ENCODE measurements around the gene PLCL1.

The PLCL1 gene

DNA sequence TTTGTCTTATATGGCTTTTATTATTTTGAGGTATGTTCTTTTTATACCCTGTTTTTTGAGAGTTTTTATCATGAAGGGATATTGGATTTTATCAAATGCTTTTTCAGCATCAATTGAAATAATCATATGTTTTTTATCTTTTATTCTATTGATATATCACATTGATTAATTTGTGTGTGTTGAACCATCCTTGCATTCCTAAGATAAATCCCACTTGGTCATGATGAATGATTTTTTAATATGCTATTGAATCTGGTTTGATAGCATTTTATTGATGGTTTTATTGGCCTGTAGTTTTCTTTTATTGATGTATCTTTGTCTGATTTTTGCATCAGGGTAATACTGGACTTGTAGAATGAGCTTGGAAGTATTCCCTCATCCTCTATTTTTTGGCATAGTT lies 160.3 kb downstream of the PLCL1 start:
- no peak for DNase-seq

DNA sequence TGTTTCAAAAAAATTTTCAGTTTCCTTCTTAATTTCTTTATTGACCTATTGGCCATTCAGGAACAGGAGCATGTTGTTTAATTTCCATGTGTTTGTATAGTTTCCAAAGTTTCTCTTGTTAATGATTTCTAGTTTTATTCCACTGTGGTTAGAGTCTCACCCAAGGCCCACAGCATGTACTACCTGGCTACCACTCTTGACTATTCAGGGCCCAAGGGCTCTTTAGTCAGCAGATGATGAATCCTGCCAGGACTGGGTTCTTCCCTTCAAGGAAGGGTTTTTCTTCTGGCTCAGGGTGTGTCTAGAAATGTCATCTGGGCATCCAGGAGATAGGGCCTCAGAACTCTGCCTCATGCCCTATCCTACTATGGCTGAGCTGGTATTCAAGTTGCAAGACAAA lies 161.4 kb downstream of the PLCL1 start:
- DNase-seq, result no peak

DNA sequence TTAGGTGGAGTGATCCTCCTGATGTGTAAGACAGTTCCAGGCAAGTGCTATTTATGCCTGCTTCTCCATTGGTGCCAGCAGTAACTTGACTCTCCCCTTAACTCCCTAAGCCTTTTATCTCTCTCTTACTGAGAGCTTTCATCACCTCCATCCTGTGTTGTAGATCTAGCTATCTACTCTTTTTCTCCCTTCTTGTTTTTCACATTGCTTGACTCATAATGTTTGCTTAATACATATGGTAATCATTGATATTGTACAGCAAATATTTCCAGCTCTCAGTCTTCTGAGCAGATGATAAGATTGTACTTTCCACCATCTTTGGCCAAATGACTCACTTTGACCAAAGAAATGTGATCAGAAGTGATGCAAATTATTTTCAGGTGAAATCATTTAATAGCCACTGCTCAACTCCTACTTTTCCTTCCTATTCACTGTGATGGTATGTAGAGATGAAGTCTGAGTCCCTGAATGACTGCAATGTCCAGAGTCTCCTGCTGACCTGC lies 165.0 kb downstream of the PLCL1 start:
- DNase-seq, result no peak

DNA sequence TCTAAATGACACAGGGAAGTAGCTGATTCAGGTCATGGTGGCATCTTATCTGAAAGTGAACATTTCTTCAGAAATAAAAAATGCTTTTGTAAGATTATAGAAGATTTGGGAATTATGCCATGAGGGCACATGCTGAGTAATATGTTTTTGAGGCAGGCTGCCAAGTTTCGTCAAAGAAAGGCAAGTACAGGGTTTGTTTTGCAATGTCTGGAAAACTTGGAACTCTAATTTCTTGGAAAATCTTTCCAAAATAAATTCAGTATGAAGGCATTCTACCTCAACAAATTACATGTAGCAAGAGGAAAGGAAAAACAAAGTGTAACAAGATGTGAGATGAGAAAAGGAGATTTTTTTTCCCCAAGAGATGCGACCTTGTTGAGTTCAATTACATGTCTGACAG lies 167.7 kb downstream of the PLCL1 start:
- DNase-seq, result no peak

DNA sequence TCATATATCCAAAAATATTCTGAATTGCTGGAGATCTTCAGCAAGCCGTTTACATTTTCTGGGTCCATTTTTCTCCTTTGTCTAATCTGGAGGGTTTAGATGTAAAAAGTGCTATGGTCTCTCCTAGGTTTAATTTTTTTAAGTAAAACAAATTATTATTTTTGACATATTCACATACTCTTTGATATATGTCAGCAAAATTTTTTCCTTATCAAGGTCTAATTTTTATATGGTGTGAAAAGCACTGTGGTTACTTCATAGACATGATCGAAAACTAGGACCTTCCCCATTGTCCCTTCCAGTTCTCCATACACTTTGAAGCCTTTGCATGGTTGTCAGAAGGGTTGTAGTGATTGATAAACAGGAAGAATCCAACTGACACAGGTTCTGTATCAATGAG lies 168.2 kb downstream of the PLCL1 start:
- no peak for DNase-seq

DNA sequence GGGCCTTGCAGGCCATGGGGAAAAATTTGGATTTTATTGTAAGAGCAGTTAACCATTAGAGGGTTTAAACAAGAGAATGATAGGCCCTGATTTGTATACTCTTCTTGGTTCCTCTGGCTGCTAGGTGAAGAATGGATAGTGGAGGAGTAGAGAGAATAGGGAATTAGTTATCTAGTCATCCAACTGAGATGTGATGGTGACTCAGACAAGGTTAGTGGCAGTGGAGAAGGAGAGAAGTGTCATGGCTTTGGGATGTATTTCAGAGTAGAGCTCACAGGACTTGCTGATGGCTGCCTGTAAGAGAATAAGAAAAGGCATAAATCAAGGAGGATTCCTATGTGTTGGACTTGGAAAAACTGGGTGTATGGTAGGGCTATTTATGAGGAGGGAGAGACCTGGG lies 169.4 kb downstream of the PLCL1 start:
- DNase-seq, result no peak

DNA sequence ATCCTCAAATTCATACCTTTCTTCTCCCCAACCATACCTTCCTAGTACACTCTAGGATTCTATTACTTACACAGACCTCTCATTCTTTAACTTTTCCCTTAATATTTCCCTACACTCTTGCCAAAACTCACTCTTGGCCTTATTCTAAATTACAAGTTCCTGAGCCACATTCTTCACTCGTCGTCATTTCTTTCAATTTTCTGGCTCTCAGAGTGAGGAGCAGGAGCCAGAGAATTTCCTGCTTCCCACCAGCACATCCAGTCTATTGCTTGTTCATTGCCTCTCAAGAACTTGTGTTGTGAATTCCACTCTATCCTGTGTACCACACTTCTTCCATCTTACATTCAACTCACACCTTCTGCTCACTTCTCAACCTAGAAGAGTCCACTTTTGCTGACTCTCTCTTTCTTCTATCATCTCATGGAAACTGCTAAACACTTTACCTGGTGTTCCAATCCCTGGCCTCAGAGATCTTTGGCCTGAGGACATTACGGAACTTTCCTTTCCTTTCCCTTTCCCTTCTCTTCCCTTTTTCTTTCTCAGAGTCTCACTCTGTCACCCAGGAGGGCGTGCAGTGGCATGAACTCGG lies 171.6 kb downstream of the PLCL1 start:
- no peak for DNase-seq

DNA sequence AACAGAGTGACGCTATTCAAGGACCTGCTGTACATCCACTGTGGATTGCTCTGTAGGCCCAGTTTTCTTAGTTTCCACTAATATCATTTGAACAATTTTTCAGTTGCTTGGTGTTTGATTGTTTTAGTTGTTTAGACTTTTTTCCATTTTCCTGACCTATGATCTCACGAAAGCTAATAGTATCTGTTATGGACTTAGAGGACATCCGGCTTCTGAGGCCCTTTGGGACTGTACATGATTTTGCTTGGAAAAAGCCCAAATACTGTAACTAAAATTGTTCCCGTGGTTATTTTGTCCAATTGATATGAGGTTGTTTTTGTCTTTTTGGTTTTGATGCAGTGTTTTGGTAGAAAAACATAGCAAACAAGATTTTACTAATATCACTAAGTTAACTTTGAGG lies 174.6 kb downstream of the PLCL1 start:
- no peak for DNase-seq

DNA sequence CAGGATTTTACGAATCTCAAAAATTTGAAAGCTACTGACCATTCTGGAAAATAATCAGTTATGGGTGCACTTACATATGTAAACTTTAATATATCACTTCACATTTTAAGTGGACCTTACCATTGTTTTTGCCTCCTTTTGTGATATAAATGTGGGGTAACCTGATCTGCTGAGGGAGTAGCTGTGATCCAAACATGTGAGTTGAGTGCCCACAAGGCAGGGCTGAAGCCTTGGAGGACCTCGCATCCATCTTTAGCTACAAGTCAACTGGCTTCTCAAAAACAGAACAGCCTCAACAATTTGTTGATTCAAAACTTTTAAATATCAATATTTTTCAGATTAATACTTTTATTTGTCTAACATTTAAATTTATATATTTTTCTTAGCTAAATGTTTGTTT lies 178.2 kb downstream of the PLCL1 start:
- DNase-seq, result no peak

DNA sequence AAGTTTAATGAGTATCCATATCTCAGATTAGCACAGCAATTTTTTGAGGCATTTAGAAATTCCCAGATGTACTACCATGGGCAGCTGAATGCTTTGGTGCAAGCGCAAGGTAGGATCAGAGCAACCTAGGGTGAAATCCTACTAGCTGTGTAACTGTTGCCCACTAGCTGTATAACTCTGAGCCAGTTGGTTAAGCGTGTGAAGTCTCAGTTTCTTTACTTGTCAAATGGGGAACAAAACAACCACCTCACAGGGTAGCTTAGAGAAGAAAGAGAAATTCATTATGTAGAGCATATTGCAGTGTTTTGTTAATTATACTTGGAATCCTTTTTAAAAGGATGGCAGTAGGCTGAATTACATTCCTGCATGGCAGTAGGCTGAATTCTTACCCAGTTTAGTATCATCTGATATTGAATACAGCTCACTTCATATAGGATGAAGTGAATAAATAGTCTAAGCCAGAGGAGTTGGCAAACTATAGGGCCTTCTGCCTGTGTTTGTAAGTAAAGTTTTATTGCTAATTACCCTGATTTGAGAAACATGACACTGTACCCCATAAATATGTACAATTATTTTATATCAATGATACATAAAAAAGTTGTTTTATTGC lies 180.7 kb downstream of the PLCL1 start:
- no peak for DNase-seq

DNA sequence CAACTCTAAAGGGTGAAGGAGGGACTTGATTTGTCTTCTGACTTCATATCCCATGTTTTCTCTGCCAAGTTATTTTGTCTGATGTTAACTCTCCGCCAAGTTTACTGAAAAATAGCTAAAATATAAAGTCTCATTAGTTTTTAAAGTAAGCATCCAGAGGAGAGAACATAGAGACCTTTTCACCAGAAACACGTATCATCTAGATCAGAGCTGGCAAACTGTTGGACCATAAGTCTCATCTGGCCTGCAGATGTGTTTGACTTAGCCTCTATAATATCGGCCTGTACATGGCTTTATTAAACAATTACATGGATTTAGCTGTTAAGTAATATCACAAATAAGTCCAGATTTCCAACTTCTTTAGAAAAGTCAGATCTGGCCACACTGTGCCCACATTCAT lies 182.6 kb downstream of the PLCL1 start:
- no peak for DNase-seq

DNA sequence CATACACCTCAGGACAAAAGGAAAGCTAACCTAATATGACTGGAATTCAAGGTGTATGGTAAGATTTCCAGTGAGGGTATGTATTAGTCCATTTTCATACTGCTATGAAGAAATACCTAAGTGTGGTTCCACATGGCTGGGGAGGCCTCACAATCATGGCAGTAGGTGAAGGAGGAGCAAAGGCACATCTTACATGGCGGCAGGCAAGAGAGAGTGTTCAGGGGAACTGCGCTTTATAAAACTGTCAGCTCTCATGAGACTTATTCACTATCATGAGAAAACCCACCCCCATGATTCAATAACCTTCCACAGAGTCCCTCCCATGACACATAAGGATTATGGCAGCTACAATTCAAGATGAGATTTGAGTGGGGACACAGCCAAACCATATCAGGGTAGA lies 186.0 kb downstream of the PLCL1 start:
- no peak for DNase-seq

DNA sequence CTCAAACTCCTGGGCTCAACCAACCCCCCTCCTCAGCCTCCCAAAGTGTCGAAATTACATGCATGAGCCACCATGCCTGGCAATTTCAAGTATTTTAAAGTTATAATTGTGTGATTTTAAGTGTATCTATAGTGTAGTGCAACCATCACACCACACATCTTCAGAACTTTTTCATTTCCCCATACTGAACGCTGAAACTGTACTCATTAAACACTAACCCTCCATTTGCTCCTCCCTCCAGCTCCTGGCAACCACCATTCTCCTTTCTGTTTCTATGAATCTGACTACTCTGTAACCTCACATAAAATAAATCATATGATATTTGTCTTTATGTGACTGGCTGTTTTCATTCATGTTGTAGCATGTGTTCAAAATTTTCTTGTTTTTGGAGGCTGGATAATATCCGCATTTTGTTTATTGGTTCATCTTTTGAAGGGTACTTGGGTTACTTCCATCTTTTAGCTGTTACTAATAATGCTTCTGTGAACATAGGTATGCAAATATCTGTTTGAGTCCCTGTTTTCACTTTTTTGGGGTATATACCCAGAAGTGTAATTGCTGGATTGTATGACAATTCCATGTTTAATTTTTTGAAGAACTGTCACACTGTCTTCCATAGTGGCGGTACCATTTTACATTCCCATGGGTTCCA lies 188.2 kb downstream of the PLCL1 start:
- DNase-seq, result no peak

DNA sequence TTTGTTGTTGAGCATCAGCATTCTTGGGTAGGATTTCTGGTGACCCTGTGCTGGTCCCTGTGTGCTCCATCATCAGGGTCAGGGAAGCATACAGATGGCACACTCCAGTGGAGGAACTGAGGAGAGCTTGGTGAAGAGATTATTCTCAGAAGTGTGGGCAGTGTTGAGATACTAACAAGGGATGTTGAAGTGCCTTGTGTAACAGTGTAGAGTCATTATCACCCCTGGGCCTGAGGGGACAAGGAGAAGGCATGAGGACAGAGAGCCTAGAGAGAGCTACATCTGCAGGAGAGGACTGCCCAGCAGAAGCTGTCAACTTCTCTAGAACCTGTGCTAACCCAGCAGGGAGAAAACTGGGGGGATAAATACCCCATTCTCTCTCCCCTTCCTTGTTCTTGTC lies 189.0 kb downstream of the PLCL1 start:
- DNase-seq, result no peak

DNA sequence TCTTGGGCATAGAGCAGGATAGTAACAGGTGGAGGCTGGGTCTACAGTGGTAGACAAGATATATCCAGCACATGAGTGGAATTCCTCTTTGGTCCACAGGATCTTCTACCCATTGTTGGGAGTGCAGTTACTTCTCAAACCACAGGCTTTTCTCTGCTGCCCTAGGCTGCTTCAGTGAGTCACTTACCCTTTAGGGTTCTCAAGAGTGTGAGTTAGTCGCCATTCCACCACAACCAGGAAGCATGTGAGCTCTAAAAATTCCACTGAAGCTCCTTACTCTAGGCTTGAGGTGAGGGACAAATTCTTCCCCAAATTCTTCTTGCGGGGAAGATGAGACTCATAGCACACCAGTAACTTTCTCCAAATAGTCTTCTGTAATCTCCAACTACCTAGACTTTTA lies 189.4 kb downstream of the PLCL1 start:
- no peak for DNase-seq

DNA sequence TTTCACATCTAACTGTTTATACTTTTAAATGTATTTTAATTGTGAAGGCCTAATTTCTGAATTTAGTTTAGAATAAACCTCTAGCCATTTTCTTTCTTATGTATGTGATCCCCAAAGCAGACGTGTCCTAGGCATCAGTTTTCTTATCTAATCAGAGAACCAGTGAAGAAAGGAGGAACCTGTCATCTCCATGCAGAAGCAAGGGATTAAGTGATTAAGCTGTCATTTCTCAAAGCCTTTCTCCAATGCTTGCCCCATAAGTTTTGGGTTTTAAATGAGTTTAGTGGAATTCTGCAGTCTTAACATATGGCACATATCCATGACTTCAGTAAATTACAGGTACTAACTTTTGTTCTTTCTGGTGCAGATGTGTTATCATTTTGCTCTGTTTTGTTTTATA lies 190.4 kb downstream of the PLCL1 start:
- DNase-seq, result no peak

DNA sequence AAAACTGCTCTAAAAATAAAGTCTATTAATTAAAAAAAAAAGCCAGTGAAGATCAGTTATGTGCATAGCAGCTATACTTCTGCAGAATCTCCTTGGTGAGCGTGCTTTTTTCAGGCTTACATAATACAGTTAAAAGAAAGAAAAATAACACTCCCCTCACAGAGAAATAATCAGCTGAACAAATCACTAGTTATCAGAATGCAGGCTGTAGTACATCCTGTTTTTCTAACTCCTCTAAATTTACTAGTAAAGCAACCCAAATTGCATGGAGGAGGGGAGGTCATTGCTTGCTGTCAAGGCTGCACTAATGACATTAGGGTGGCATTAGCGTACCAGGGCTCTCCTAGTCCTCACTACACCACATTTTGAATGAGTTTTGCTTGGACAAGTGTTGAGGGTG lies 192.2 kb downstream of the PLCL1 start:
- DNase-seq, result no peak

DNA sequence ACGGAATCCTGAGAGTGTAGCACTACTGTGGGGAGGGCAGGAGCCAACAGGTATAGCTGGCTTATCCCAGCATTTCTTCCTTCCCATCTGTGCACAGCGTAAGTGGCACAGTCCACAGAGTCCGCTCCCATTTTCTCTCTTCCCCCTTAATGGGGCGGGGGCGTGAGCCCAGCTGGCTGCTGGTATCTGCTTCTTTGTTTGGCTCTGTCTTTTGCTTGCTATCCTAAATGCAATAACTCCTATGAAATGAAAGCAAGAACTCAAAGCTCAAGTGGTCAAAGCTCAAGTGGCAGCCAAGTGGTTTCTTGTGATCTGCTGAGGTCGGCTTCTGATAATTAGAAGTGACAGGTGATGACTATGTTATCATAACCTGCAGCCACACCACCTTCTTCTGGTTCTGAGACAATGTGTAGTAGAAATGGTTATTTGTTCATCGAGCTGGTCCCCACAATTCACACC lies 192.7 kb downstream of the PLCL1 start:
- no peak for DNase-seq

DNA sequence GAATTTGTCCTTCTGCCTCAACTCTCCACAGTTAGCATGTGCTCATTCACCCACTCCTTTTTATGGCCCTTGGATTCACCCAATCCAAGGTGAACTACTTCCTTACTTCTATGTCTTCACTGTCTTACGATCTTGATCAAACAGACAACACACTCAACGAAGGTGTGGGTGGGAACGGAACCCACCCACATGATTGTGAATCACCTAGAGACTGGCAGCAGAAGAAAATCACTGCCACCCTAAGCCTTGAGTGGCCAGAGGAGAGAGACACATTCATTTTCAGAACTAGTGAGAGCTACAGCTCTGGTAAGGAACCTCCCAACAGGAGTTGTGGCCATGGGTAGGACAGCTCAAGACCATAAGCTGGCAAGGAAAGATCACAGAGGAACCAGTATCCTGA lies 194.3 kb downstream of the PLCL1 start:
- DNase-seq, result no peak

DNA sequence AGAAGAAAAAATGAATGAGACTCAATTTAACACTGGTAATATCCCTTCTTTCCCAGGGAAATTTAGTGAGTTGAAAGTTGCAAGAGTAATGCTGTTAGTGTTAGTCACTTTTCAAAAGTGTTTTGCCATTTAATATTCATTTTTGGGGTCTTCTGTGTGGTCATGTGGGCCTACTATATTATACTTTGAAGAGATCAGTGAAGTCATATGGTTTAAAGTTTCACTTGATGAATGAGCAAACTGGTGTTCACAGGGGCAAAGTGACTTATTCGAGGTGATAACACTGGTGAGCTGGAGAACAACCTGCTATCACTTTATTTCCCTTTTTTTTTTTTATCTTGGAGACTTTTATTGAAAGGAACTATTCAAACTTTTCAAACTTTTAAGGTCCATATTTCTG lies 196.0 kb downstream of the PLCL1 start:
- DNase-seq, result no peak

DNA sequence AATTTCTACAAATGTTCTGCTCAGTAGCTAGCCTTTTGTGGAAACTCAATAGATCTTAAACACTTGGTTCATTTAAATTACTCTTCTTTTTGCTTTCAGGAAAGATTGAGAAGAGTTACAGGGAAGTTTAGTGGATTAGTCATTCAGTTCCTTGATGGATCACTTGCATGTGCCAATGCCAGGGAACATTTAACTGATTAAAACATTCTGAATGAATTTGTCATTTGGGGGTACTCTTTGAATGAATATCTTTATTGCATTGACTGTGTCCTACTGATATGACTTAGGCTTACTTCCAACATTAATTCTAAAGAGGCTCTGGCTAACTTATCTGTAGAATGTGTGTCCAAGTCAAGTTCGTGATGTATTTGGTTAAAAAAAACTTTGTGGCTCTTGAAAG lies 199.8 kb downstream of the PLCL1 start:
- no peak for DNase-seq

DNA sequence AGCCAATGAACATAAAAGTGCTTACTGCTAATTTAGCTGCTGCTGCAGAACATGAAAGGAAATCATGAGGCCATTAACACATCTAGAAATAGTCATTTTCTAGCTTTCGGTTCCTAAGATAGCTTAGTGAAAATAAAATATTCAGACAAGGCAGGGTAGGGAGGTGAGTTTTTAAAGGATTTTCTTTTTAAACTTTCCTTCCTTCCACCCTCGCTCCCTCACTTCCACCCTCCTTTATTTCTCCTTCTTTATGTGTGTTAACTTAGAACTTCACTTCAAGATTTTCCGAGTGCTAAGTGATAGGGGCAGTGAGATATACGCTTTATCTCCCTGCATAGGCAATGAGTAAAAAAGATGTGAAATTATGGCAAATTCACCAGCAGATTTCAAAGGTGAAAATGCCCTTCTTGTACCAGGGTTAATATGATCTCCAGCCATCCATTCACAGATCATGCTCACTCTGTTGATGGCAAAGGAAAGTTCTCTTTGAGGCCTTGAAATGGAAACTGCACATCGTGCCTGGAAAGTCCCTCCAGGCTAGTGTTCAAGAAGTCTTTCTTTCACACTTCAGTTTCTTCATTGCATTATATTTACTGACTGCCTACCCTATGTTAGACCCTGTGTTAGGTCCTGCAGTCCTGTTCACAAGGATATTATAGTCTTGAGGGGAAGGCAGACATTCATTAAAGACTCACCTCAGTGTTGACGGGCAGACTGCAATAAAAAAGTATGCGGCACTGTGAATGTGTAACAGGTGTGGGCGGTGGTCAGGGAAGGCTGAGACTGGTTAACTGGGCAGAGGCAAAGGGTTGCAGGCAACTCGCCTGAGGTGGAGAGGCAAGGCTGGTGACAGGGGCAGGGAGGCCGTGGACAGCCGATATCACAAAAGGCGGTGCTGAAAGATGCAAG lies 200.8 kb downstream of the PLCL1 start:
- DNase-seq, result peak; percentile 32

DNA sequence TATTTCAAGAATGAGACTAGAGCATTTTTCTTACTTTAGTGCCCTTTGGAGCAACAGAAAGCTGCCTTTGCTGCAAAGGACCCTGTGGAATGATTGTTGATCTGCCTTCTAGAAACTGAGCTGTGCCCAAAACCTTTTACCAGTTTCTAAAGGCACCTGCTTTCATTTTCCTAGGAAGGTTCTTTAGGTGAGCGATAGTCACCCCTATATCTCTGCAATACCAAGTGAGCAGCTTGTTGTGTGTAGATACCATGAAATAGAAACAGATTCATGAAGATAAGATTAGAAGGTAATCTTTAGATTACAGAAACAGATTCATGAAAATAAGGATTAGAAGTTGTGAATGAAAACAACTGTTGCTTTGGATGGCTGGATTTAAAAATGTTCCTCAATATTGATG lies 202.3 kb downstream of the PLCL1 start:
- DNase-seq, result no peak

DNA sequence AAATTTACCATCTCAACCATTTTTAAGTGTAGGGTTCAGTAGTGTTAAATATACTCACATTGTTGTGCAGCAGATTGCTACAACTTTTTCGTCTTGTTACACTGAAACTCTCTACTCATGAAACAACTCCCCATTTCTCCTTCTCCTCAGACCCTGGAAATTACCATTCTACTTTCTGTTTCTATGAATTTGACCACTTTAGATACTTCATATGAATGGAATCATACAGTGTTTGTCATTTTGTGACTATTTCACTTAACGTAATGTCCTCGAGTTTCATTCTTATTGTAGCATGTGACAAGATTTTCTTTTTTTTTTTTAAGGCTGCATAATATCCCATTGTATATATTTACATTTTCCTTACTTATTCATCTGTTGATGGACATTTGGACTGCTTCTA lies 203.8 kb downstream of the PLCL1 start:
- no peak for DNase-seq

Measured in stimulated activated CD8-positive, alpha-beta memory T cell treated with anti-CD3 and anti-CD28 coated beads, Interleukin-4, amount 100 ng/mL, for 48 hours (primary cell).